IMR-90 (cell line): ENCODE results near the gene ACOX3. TPM values are rescaled to one million over a fixed set of nuclear protein-coding genes. Genes with fewer than 3 reads are reported as not detected.
A peak's percentile ranks its signal among the peaks of the same experiment; 100 is the strongest.

Source experiments
- ATAC-seq: fragments of 200-7000 bp; cut with Tn5 transposase; 2 replicates; pipeline ENCODE4 v1.9.1; 2020; ENCODE audit warnings: low read depth, mild to moderate bottlenecking, moderate library complexity
- BruUV-seq: library from RNA; stranded (reverse); fragments of 400-500 nt; replicated peaks from 2 replicates; lab custom pipeline; 2021; lab: Mats Ljungman, UMichigan
- CTCF ChIA-PET: fragments of 300-600 bp; formaldehyde crosslinking; extraction: SDS; loops from one replicate; lab custom pipeline; 2021; ENCODE audit warnings: antibody characterized with exemption; lab: Yijun Ruan, JAX
- POLR2A ChIA-PET: fragments of 300-600 bp; sonication (Branson Sonifier 250); formaldehyde crosslinking; loops from one replicate; lab custom pipeline; 2022; ENCODE audit warnings: antibody characterized with exemption; ENCODE audit not compliant: unreplicated experiment; lab: Charles Lee
- DNase-seq: peaks from one replicate; pipeline ENCODE4 v3.0.0; 2013
- H2AFZ ChIP-seq: replicated peaks from 2 replicates; pipeline ENCODE3; 2013; ENCODE audit warnings: low read length, mild to moderate bottlenecking; ENCODE audit not compliant: poor library complexity
- H2AK5ac ChIP-seq: 2 replicates; pipeline ENCODE4 v1.6.1; 2013; ENCODE audit warnings: low read depth, low read length, inconsistent platforms
- H2AK9ac ChIP-seq: replicated peaks from 2 replicates; pipeline ENCODE3; 2013; ENCODE audit warnings: mild to moderate bottlenecking, low read depth, low read length, moderate library complexity; ENCODE audit not compliant: poor library complexity
- H2BK120ac ChIP-seq: 2 replicates; pipeline ENCODE4 v1.6.1; 2013; ENCODE audit warnings: low read depth, low read length, inconsistent platforms
- H2BK15ac ChIP-seq: 3 replicates; pipeline ENCODE4 v1.6.1; 2013; ENCODE audit warnings: low read depth, low read length, inconsistent platforms
- H2BK20ac ChIP-seq: 2 replicates; pipeline ENCODE4 v1.6.1; 2013; ENCODE audit warnings: low read depth, mild to moderate bottlenecking, inconsistent platforms, low read length, moderate library complexity
- H2BK5ac ChIP-seq: 2 replicates; pipeline ENCODE4 v1.6.1; 2013; ENCODE audit warnings: mild to moderate bottlenecking, low read depth, low read length, inconsistent platforms; ENCODE audit not compliant: poor library complexity, severe bottlenecking
- H3K14ac ChIP-seq: replicated peaks from 2 replicates; pipeline ENCODE4 v1.6.1; 2013; ENCODE audit warnings: low read depth, low read length, inconsistent platforms
- H3K18ac ChIP-seq: 2 replicates; pipeline ENCODE4 v1.6.1; 2013; ENCODE audit warnings: low read depth, low read length, control low read depth
- H3K23ac ChIP-seq: 2 replicates; pipeline ENCODE4 v1.6.1; 2013; ENCODE audit warnings: low read depth, low read length, inconsistent platforms
- H3K27ac ChIP-seq: 2 replicates; pipeline ENCODE4 v1.5.1; 2013; ENCODE audit warnings: mild to moderate bottlenecking, control low read depth, low read length; ENCODE audit not compliant: insufficient read depth
- H3K27me3 ChIP-seq: 2 replicates; pipeline ENCODE4 v1.6.1; 2013; ENCODE audit warnings: low read length; ENCODE audit not compliant: control insufficient read depth, insufficient read depth
- H3K36me3 ChIP-seq: 2 replicates; pipeline ENCODE4 v1.6.1; 2013; ENCODE audit warnings: low read length, mixed read lengths; ENCODE audit not compliant: control insufficient read depth, insufficient read depth
- H3K4ac ChIP-seq: 2 replicates; pipeline ENCODE4 v1.6.1; 2013; ENCODE audit warnings: low read depth, low read length, inconsistent platforms
- H3K4me1 ChIP-seq: 2 replicates; pipeline ENCODE4 v1.6.1; 2013; ENCODE audit warnings: low read length, mixed read lengths; ENCODE audit not compliant: control insufficient read depth, insufficient read depth
- H3K4me2 ChIP-seq: 2 replicates; pipeline ENCODE4 v1.6.1; 2013; ENCODE audit warnings: low read depth, mild to moderate bottlenecking, control low read depth, low read length, moderate library complexity
- H3K4me3 ChIP-seq: 2 replicates; pipeline ENCODE4 v1.5.1; 2013; ENCODE audit warnings: low read depth, mild to moderate bottlenecking, control low read depth, low read length, moderate library complexity; ENCODE audit not compliant: insufficient read depth
- H3K56ac ChIP-seq: 2 replicates; pipeline ENCODE4 v1.6.1; 2013; ENCODE audit warnings: low read length, inconsistent platforms; ENCODE audit not compliant: insufficient read depth; ENCODE audit errors: extremely low read depth
- H3K79me1 ChIP-seq, 2 experiments: 2 replicates each; pipeline ENCODE4 v1.6.1; 2013; ENCODE audit warnings: low read length in 2 of 2, inconsistent platforms in 1 of 2, low read depth in 1 of 2
- H3K9ac ChIP-seq: 2 replicates; pipeline ENCODE4 v1.6.1; 2013; ENCODE audit warnings: low read depth, low read length, control low read depth
- H3K9me1 ChIP-seq: 2 replicates; pipeline ENCODE4 v1.6.1; 2013; ENCODE audit warnings: low read length, inconsistent platforms; ENCODE audit not compliant: insufficient read depth
- H3K9me3 ChIP-seq: 2 replicates; pipeline ENCODE4 v1.6.1; 2013; ENCODE audit warnings: low read length; ENCODE audit not compliant: control insufficient read depth, insufficient read depth
- H4K20me1 ChIP-seq: 2 replicates; pipeline ENCODE4 v1.6.1; 2013; ENCODE audit warnings: low read length, inconsistent platforms; ENCODE audit not compliant: insufficient read depth
- H4K5ac ChIP-seq: 2 replicates; pipeline ENCODE4 v1.6.1; 2013; ENCODE audit warnings: mild to moderate bottlenecking, low read depth, low read length, control low read depth
- H4K8ac ChIP-seq, 2 experiments: 2 replicates each; pipeline ENCODE4 v1.6.1; 2013; ENCODE audit warnings: low read depth in 2 of 2, low read length in 2 of 2, control low read depth in 1 of 2, inconsistent platforms in 1 of 2
- H4K91ac ChIP-seq: 2 replicates; pipeline ENCODE4 v1.6.1; 2013; ENCODE audit warnings: low read depth, low read length, inconsistent platforms; ENCODE audit not compliant: insufficient read depth
- BHLHE40 ChIP-seq: fragments of 150-350 bp; IDR thresholded peaks from 2 replicates; pipeline ENCODE4 v1.6.1; 2016; ENCODE audit warnings: mild to moderate bottlenecking, low read depth, low read length
- CEBPB ChIP-seq: IDR thresholded peaks from 2 replicates; pipeline ENCODE4 v1.6.1; 2012; ENCODE audit warnings: low read depth, low read length, improper control_type of control experiment
- CHD1 ChIP-seq: IDR thresholded peaks from 2 replicates; pipeline ENCODE4 v1.6.1; 2012; ENCODE audit warnings: low read depth, low read length, improper control_type of control experiment
- CTCF ChIP-seq: conservative IDR thresholded peaks from 2 replicates; pipeline ENCODE4 v1.5.1; 2012; ENCODE audit warnings: mild to moderate bottlenecking, low read depth, low read length, improper control_type of control experiment
- ELK1 ChIP-seq: fragments of 150-350 bp; IDR thresholded peaks from 2 replicates; pipeline ENCODE4 v1.6.1; 2016; ENCODE audit warnings: low read depth, mild to moderate bottlenecking, low read length, moderate library complexity, borderline replicate concordance
- FOS ChIP-seq: fragments of 150-350 bp; IDR thresholded peaks from 2 replicates; pipeline ENCODE4 v1.6.1; 2016; ENCODE audit warnings: low read depth, low read length
- MAFK ChIP-seq: IDR thresholded peaks from 2 replicates; pipeline ENCODE4 v1.6.1; 2012; ENCODE audit warnings: low read depth, low read length, improper control_type of control experiment
- MAZ ChIP-seq: IDR thresholded peaks from 2 replicates; pipeline ENCODE4 v1.6.1; 2012; ENCODE audit warnings: low read depth, mild to moderate bottlenecking, low read length, improper control_type of control experiment, moderate library complexity, borderline replicate concordance
- MXI1 ChIP-seq: IDR thresholded peaks from 2 replicates; pipeline ENCODE4 v1.6.1; 2012; ENCODE audit warnings: low read depth, mild to moderate bottlenecking, low read length, moderate library complexity, borderline replicate concordance
- POLR2A ChIP-seq: IDR thresholded peaks from 2 replicates; pipeline ENCODE4 v1.6.1; 2012; ENCODE audit warnings: mild to moderate bottlenecking, low read depth, low read length
- RAD21 ChIP-seq: IDR thresholded peaks from 2 replicates; pipeline ENCODE4 v1.6.1; 2012; ENCODE audit warnings: low read length, improper control_type of control experiment
- RCOR1 ChIP-seq: IDR thresholded peaks from 2 replicates; pipeline ENCODE4 v1.6.1; 2012; ENCODE audit warnings: mild to moderate bottlenecking, low read length, improper control_type of control experiment; ENCODE audit not compliant: insufficient replicate concordance
- RFX5 ChIP-seq: IDR thresholded peaks from 2 replicates; pipeline ENCODE4 v1.8.0; 2012; ENCODE audit warnings: low read depth, mild to moderate bottlenecking, low read length, moderate library complexity
- SMC3 ChIP-seq: fragments of 150-350 bp; IDR thresholded peaks from 2 replicates; pipeline ENCODE4 v1.6.1; 2016; ENCODE audit warnings: low read depth, mild to moderate bottlenecking, antibody characterized with exemption, low read length, moderate library complexity
- USF2 ChIP-seq: fragments of 150-350 bp; IDR thresholded peaks from 2 replicates; pipeline ENCODE4 v1.6.1; 2017; ENCODE audit warnings: mild to moderate bottlenecking, antibody characterized with exemption, low read length, low read depth
- WGBS, 2 experiments: methylation state at CpG; one replicate each; pipeline versions ENCODE4 v1.1.5 to v1.1.7; 2013; ENCODE audit warnings: missing lambda C conversion rate in 2 of 2; ENCODE audit not compliant: insufficient read length in 1 of 2; ENCODE audit errors: extremely low coverage in 2 of 2; 5-methylcytosine and 5-hydroxymethylcytosine counted together
- dilution Hi-C: fragments of 300-500 bp; cut with HindIII; formaldehyde crosslinking; loops from one replicate; pipeline ENCODE4 v1.14.3; 2018; ENCODE audit warnings: low sequenced_read_pairs; ENCODE audit not compliant: unreplicated experiment
- in situ Hi-C: fragments of 300-500 bp; cut with MboI; formaldehyde crosslinking; loops from 3 replicates; pipeline ENCODE4 v1.14.3; 2019; ENCODE audit warnings: low sequenced_read_pairs, inconsistent platforms, mixed read lengths
- intact Hi-C: fragments of 100-400 bp; cut with micrococcal nuclease; formaldehyde crosslinking; loops from 2 replicates; pipeline ENCODE4 v1.10.0; 2022
- polyA plus RNA-seq, 3 experiments: library from polyadenylated mRNA; depleted of rRNA; stranded (reverse); fragments of >200 nt; gene quantifications; 2 replicates each; pipeline ENCODE4 v1.2.3, GENCODE V29; 2012; ENCODE audit warnings: low replicate concordance in 1 of 3
- total RNA-seq: library from RNA; depleted of rRNA; stranded (reverse); fragments of >200 nt; gene quantifications from 2 replicates; pipeline ENCODE4 v1.2.3, GENCODE V29; 2012

ACOX3 gene
- total and polyA plus RNA-seq, 2 of the 4 experiments (the other 2 are of a cell fraction) = 15.2 to 25.8 TPM

- H3K36me3 ChIP-seq = peaks cover 15% of the 10 kb centered on the region
- H3K4ac ChIP-seq = no peak overlapping the region
- H2BK20ac ChIP-seq = no peak overlapping the region
- ChIA-PET POLR2A (no interaction called here), CTCF (no interaction called here)
- H4K20me1 ChIP-seq = no peaks in the 10 kb centered on the region; the same call in 1 of the 2 replicates
- intact Hi-C loops (no loop called here), dilution Hi-C loops (no loop called here), in situ Hi-C loops (no loop called here)
- no peak overlapping the region for H2BK120ac ChIP-seq
- 94% methylated on average over 26 of the region's 49 CpGs; no CpG with 5 or more reads in 1 of the 2 experiments for WGBS, 2 experiments
- H4K91ac ChIP-seq = no peak overlapping the region
- peak overlapping the region; percentile 24 for H2AK9ac ChIP-seq
- H2BK5ac ChIP-seq = no peak overlapping the region
- no peak overlapping the region for H3K4me2 ChIP-seq
- H2BK15ac ChIP-seq = no peak overlapping the region
- H3K18ac ChIP-seq = no peak overlapping the region
- H2AFZ ChIP-seq = no peak overlapping the region
- no peaks in the 10 kb centered on the region for H3K4me1 ChIP-seq
- no peak overlapping the region for H2AK5ac ChIP-seq
- no peaks in the 10 kb centered on the region for H3K27me3 ChIP-seq
- H3K9me1 ChIP-seq = no peaks in the 10 kb centered on the region
- no peak overlapping the region for H4K5ac ChIP-seq
- H3K14ac ChIP-seq = no peak overlapping the region
- H3K79me1 ChIP-seq = no peaks in the 10 kb centered on the region
- no peak for DNase-seq
- no peak overlapping the region for H3K23ac ChIP-seq
- H3K9me3 ChIP-seq = no peaks in the 10 kb centered on the region
- BruUV-seq = no TSS peak
- H3K9ac ChIP-seq = no peak overlapping the region
- no peak overlapping the region for H3K4me3 ChIP-seq
- no peak overlapping the region for H3K27ac ChIP-seq
- H4K8ac ChIP-seq = no peak overlapping the region
- no peak overlapping the region for H3K56ac ChIP-seq
- ATAC-seq = no peak
- TF ChIP-seq MAFK (no peak), POLR2A (no peak), ELK1 (no peak), MAZ (no peak), FOS (no peak), RAD21 (no peak), MXI1 (no peak), CHD1 (no peak), CEBPB (no peak), BHLHE40 (no peak), RFX5 (no peak), RCOR1 (no peak), CTCF (no peak), SMC3 (no peak), USF2 (no peak)
Observed at GRCh38 chr4:8374851-8375649, 65.5 kb downstream of the ACOX3 start.
